Adrenal gland (tissue), 12 donors: Measurements from ENCODE around the gene PTGDR2. TPM values are rescaled to one million over a fixed set of nuclear protein-coding genes. Genes with fewer than 3 reads are reported as not detected.
"Not testable (repeated sequence)": the region's sequence is repeated elsewhere in the genome, so short reads cannot be mapped to it uniquely, and the experiment has no call there.

Experiments
- DNase-seq, 7 donors: peaks; one replicate each; pipeline ENCODE4 v3.0.0-alpha.2; 2019 to 2020
- H3K27ac ChIP-seq, 5 donors: fragments of 200-600 bp; sonication (generic) in 4 of 5; 1 replicate in 3 of 5; 2 replicates in 2 of 5; pipeline versions ENCODE4 v1.5.1 to v1.8.0; 2016 to 2020; ENCODE audit warnings: mild to moderate bottlenecking in 1 of 5
- H3K27me3 ChIP-seq: fragments of 200-600 bp; 2 replicates; pipeline ENCODE4 v1.8.0; 2021
- H3K36me3 ChIP-seq, 2 donors: fragments of 200-600 bp; replicated peaks in 1 of 2; 1 replicate in 1 of 2; 2 replicates in 1 of 2; pipeline versions ENCODE4 v1.5.1 to v1.8.0; 2018 to 2022
- H3K4me1 ChIP-seq, 2 donors: fragments of 200-600 bp; replicated peaks in 1 of 2; 1 replicate in 1 of 2; 2 replicates in 1 of 2; pipeline versions ENCODE4 v1.5.1 to v1.8.0; 2018 to 2021
- H3K4me3 ChIP-seq, 4 donors: fragments of 200-600 bp; sonication (generic) in 3 of 4; one replicate each; pipeline ENCODE4 v1.5.1; 2016 to 2018
- H3K9me3 ChIP-seq, 3 donors: fragments of 200-600 bp; sonication (generic) in 1 of 3; replicated peaks in 1 of 3; 1 replicate in 2 of 3; 2 replicates in 1 of 3; pipeline versions ENCODE4 v1.5.1 to v1.8.0; 2016 to 2021
- CTCF ChIP-seq, 6 experiments: fragments of 450-650 bp in 4 of 6; fragments of 200-600 bp in 2 of 6; sonication (generic) in 1 of 6; IDR thresholded peaks; 1 replicate in 5 of 6; 2 replicates in 1 of 6; pipeline versions ENCODE4 v1.5.1 to v1.8.0; 2016 to 2021; ENCODE audit warnings: antibody characterized with exemption in 6 of 6, mild to moderate bottlenecking in 2 of 6, moderate library complexity in 1 of 6
- POLR2A ChIP-seq, 2 donors: fragments of 450-650 bp; IDR thresholded peaks; one replicate each; pipeline ENCODE4 v1.6.1; 2017; ENCODE audit warnings: antibody characterized with exemption in 2 of 2, mild to moderate bottlenecking in 2 of 2, moderate library complexity in 1 of 2
- WGBS, 4 donors: extraction: QIAGEN DNeasy Blood & Tissue Kit in 2 of 4; methylation state at CpG; one replicate each; pipeline versions ENCODE4 v1.1.5 to v1.1.7; 2013 to 2017; 5-methylcytosine and 5-hydroxymethylcytosine counted together
- intact Hi-C, 2 donors: fragments of 100-400 bp; cut with DNase I; formaldehyde crosslinking; loops; one replicate each; pipeline versions ENCODE4 v1.14.1 to v1.15.0; 2022 to 2023
- polyA plus RNA-seq, 3 donors: library from polyadenylated mRNA; stranded (reverse); fragments of 200-250 nt in 2 of 3; fragments of 350-450 nt in 1 of 3; fragmentation: Illumina TruSeq in 1 of 3; extraction: RNeasy Lipid Tissue Mini Kit (QIAGEN cat#74804) in 1 of 3; gene quantifications; one replicate each; pipeline ENCODE4 v1.2.3, GENCODE V29; 2013 to 2014
- total RNA-seq, 9 donors: library from RNA; depleted of rRNA in 4 of 9; stranded (reverse); fragments of >200 nt in 4 of 9; fragments of 120-200 nt in 1 of 9; fragmentation: NEBNext Ultra II Directional in 1 of 9; extraction: Animal tissue kit (Norgen Biotek cat#: 25700) in 1 of 9; gene quantifications; one replicate each; pipeline versions ENCODE4 v1.1.0 to v1.2.4, GENCODE V29; 2013 to 2023
- donor health status: healthy with polysubstance abuse.
- donor health status: Bipolar disorder and iron deficiency.
- donor health status: DM: yes; HTN: yes; CAD: no.
- donor health status: DM: no; HTN: no; CAD: no.
- donor health status: DM: no; HTN: no; CAD: no.
- donor health status: DM: yes; HTN: yes; CAD: no.

Gene PTGDR2
- total and polyA plus RNA-seq, 12 donors, result 0.17 to 0.61 (median 0.24) TPM; not detected in 7

GRCh38 chr11:60831143-60831500 is 24.6 kb downstream of the PTGDR2 start:
- Histone ChIP-seq H3K4me1 (peaks cover 0 to 5% of the 10 kb centered on the region in 2 donors), H3K4me3 (no peak overlapping the region), H3K27me3 (no peaks in the 10 kb centered on the region), H3K27ac (no peak overlapping the region), H3K36me3 (no peaks in the 10 kb centered on the region), H3K9me3 (no peaks in the 10 kb centered on the region)
- 19 to 28% (median 23%) methylated on average over 5 to 8 of the region's 8 CpGs for WGBS, 4 donors
- DNase-seq, result peak; percentile 76 to 96 (median 90)
- TF ChIP-seq CTCF (IDR thresholded peaks at IDR 0.05), result peak; percentile 87 to 95 (median 90)
- no peak for TF ChIP-seq POLR2A (IDR thresholded peaks at IDR 0.05)
- intact Hi-C loops, result loop anchor here (5.0 kb wide), 3 partner anchors 56 to 356 kb away; no protein-coding TSS in a partner anchor

- DNase-seq, result no peak
- intact Hi-C loops, result loop anchor here (5.0 kb wide), 3 partner anchors 57 to 357 kb away; no protein-coding TSS in a partner anchor
- H3K27ac ChIP-seq, result no peak overlapping the region
- peaks cover 0 to 5% of the 10 kb centered on the region in 2 donors for H3K4me1 ChIP-seq
- no peaks in the 10 kb centered on the region for H3K36me3 ChIP-seq
- TF ChIP-seq CTCF (IDR thresholded peaks at IDR 0.05) (no peak), POLR2A (IDR thresholded peaks at IDR 0.05) (no peak)
- H3K27me3 ChIP-seq, result no peaks in the 10 kb centered on the region
- H3K4me3 ChIP-seq, result no peak overlapping the region
- WGBS, 4 donors, result 45 to 51% (median 46%) methylated on average over 9 to 10 of the region's 10 CpGs
- H3K9me3 ChIP-seq, result no peaks in the 10 kb centered on the region
Observed at GRCh38 chr11:60830478-60831142, 25.1 kb downstream of the PTGDR2 start.

GRCh38 chr11:60825790-60826189 is 30.0 kb downstream of the PTGDR2 start:
- 71 to 83% (median 71%) methylated on average over 2 to 6 of the region's 6 CpGs; no CpG with 5 or more reads in 1 of the 4 donors for WGBS, 4 donors
- H3K4me1 ChIP-seq, result no peaks in the 10 kb centered on the region

GRCh38 chr11:60825118-60825517 is 30.6 kb downstream of the PTGDR2 start:
- no peak overlapping the region for H3K27ac ChIP-seq
- no peak for TF ChIP-seq CTCF (IDR thresholded peaks at IDR 0.05)
- TF ChIP-seq POLR2A (IDR thresholded peaks at IDR 0.05), result no peak
- no peaks in the 10 kb centered on the region for H3K27me3 ChIP-seq
- no peaks in the 10 kb centered on the region for H3K4me1 ChIP-seq
- DNase-seq, result no peak
- no peaks in the 10 kb centered on the region for H3K9me3 ChIP-seq
- no peaks in the 10 kb centered on the region for H3K36me3 ChIP-seq
- 91 to 95% (median 92%) methylated on average over 5 of the region's 5 CpGs for WGBS, 4 donors
- intact Hi-C loops, result no loop called here
- H3K4me3 ChIP-seq, result no peak overlapping the region

More at GRCh38 chr11:60825790-60826189, 30.0 kb downstream of the PTGDR2 start:
- Histone ChIP-seq H3K4me3 (no peak overlapping the region), H3K27ac (no peak overlapping the region), H3K9me3 (no peaks in the 10 kb centered on the region), H3K36me3 (no peaks in the 10 kb centered on the region), H3K27me3 (no peaks in the 10 kb centered on the region)
- intact Hi-C loops, result no loop called here
- TF ChIP-seq POLR2A (IDR thresholded peaks at IDR 0.05), result no peak
- no peak for TF ChIP-seq CTCF (IDR thresholded peaks at IDR 0.05)
- no peak for DNase-seq

- 86 to 93% (median 91%) methylated on average over 5 of the region's 5 CpGs for WGBS, 4 donors
- H3K9me3 ChIP-seq, DNase-seq, H3K4me3 ChIP-seq, H3K27ac ChIP-seq, H3K4me1 ChIP-seq, intact Hi-C loops, H3K36me3 ChIP-seq, H3K27me3 ChIP-seq: not testable (repeated sequence)
Observed at GRCh38 chr11:60823745-60824306, 31.9 kb downstream of the PTGDR2 start.
